K562 (cell line): ENCODE data around the gene FXYD3. TPM values are rescaled to one million over a fixed set of nuclear protein-coding genes. Genes with fewer than 3 reads are reported as not detected.
A peak's percentile ranks its signal among the peaks of the same experiment; 100 is the strongest.

Source experiments
- ATAC-seq: fragments of 200-7000 bp; cut with Tn5 transposase; 3 replicates; pipeline ENCODE4 v1.9.1; 2020; ENCODE audit warnings: moderate library complexity
- BruUV-seq: library from RNA; stranded (reverse); fragments of 400-500 nt; replicated peaks from 2 replicates; lab custom pipeline; 2021; lab: Mats Ljungman, UMichigan
- CTCF ChIA-PET: fragments of 300-600 bp; formaldehyde crosslinking; extraction: SDS; loops from one replicate; lab custom pipeline; 2021; ENCODE audit warnings: low intra/inter-chr PET ratio; lab: Yijun Ruan, JAX
- POLR2A ChIA-PET: fragments of 300-600, 350-650 bp; sonication (Branson Sonifier 250); formaldehyde crosslinking; extraction: SDS; loops from one replicate; lab custom pipeline; 2021; ENCODE audit warnings: antibody characterized with exemption, inconsistent platforms; lab: Yijun Ruan, JAX
- DNase-seq, 4 experiments: peaks; one replicate each; pipeline versions ENCODE4 v3.0.0 to v3.0.0-alpha.2; 2011 to 2018; ENCODE audit warnings: low spot score in 3 of 4, mixed read lengths in 3 of 4; ENCODE audit errors: extremely low read depth in 1 of 4
- FAIRE-seq: peaks from 2 replicates; lab custom pipeline; 2011; peaks lifted over from hg19 to GRCh38; lab: Jason Lieb, UNC
- H2AFZ ChIP-seq: 2 replicates; pipeline ENCODE4 v1.6.0; 2011; ENCODE audit warnings: low read depth, low read length, control low read depth, inconsistent platforms
- H3K27ac ChIP-seq: fragments of 200-600 bp; 3 replicates; pipeline ENCODE4 v1.8.0; 2011; ENCODE audit warnings: low read depth, mild to moderate bottlenecking, control low read depth, inconsistent platforms, low read length, moderate library complexity, mixed read lengths; ENCODE audit errors: extremely low read depth
- H3K27me3 ChIP-seq, 2 experiments: fragments of 300-600 bp in 1 of 2; 2 replicates in 1 of 2; 3 replicates in 1 of 2; pipeline versions ENCODE4 v1.6.0 to v1.8.0; 2011; ENCODE audit warnings: inconsistent platforms in 2 of 2, low read length in 2 of 2, mild to moderate bottlenecking in 1 of 2, mixed read lengths in 1 of 2, moderate library complexity in 1 of 2; ENCODE audit not compliant: control insufficient read depth in 2 of 2, insufficient read depth in 2 of 2
- H3K36me3 ChIP-seq: fragments of 300-600 bp; 3 replicates; pipeline ENCODE4 v1.8.0; 2011; ENCODE audit warnings: mild to moderate bottlenecking, low read length, inconsistent platforms; ENCODE audit not compliant: control insufficient read depth, insufficient read depth
- H3K4me1 ChIP-seq, 2 experiments: fragments of 200-600 bp in 1 of 2; replicated peaks in 1 of 2; 2 replicates in 1 of 2; 3 replicates in 1 of 2; pipeline versions ENCODE4 v1.5.1 to v1.8.0; 2011; ENCODE audit warnings: inconsistent platforms in 2 of 2, low read length in 2 of 2, mild to moderate bottlenecking in 1 of 2, mixed read lengths in 1 of 2, moderate library complexity in 1 of 2; ENCODE audit not compliant: control insufficient read depth in 2 of 2, insufficient read depth in 2 of 2
- H3K4me2 ChIP-seq: 2 replicates; pipeline ENCODE4 v1.6.1; 2011; ENCODE audit warnings: low read length, control low read depth, inconsistent platforms, mixed read lengths; ENCODE audit not compliant: insufficient read depth
- H3K4me3 ChIP-seq: fragments of 200-600 bp; sonication (generic), shearing (Covaris generic); 2 replicates; pipeline ENCODE4 v1.5.1; 2016; ENCODE audit warnings: control low read depth, inconsistent platforms
- H3K79me2 ChIP-seq: fragments of 200-600 bp; 3 replicates; pipeline ENCODE4 v1.8.0; 2011; ENCODE audit warnings: low read length, inconsistent platforms; ENCODE audit not compliant: control insufficient read depth, insufficient read depth
- H3K9ac ChIP-seq, 2 experiments: 2 replicates each; pipeline versions ENCODE4 v1.6.0 to v1.6.1; 2011; ENCODE audit warnings: low read depth in 2 of 2, low read length in 2 of 2, control low read depth in 1 of 2, inconsistent platforms in 1 of 2, mild to moderate bottlenecking in 1 of 2, mixed read lengths in 1 of 2; ENCODE audit not compliant: insufficient read depth in 1 of 2
- H3K9me1 ChIP-seq: one replicate; pipeline ENCODE4 v1.6.0; 2011; ENCODE audit warnings: inconsistent platforms, mild to moderate bottlenecking, low read length, moderate library complexity; ENCODE audit not compliant: control insufficient read depth, insufficient read depth
- H3K9me3 ChIP-seq: replicated peaks from 2 replicates; pipeline ENCODE4 v1.5.1; 2011; ENCODE audit warnings: low read depth, low read length, inconsistent platforms; ENCODE audit not compliant: control insufficient read depth, insufficient read depth
- H4K20me1 ChIP-seq: replicated peaks from 2 replicates; pipeline ENCODE4 v1.6.1; 2011; ENCODE audit warnings: low read length, inconsistent platforms, mixed read lengths; ENCODE audit not compliant: control insufficient read depth, insufficient read depth
- EP400 ChIP-seq: fragments of 450-650 bp; IDR thresholded peaks from 2 replicates; pipeline ENCODE4 v1.6.1; 2017; ENCODE audit warnings: antibody characterized with exemption, mild to moderate bottlenecking, moderate library complexity
- RUNX1 ChIP-seq: sonication (generic); IDR thresholded peaks from 2 replicates; pipeline ENCODE4 v1.6.1; 2016; ENCODE audit warnings: antibody characterized with exemption, low read depth
- STAG1 ChIP-seq: sonication (generic); formaldehyde crosslinking; IDR thresholded peaks from 2 replicates; pipeline ENCODE4 v1.5.0; 2020; ENCODE audit warnings: missing genetic modification reagents, borderline replicate concordance
- ZNF12 ChIP-seq: sonication (generic); formaldehyde crosslinking; IDR thresholded peaks from 2 replicates; pipeline ENCODE4 v1.4.0; 2020; ENCODE audit warnings: mild to moderate bottlenecking, missing genetic modification reagents
- WGBS: fragments of 100-300 bp; shearing (Covaris generic); methylation state at CpG from one replicate; pipeline ENCODE4 v1.1.6; 2016; ENCODE audit warnings: low coverage, mixed read lengths; ENCODE audit not compliant: insufficient coverage; ENCODE audit errors: missing lambda C conversion rate; 5-methylcytosine and 5-hydroxymethylcytosine counted together
- in situ Hi-C: fragments of 300-500 bp; cut with MboI; formaldehyde crosslinking; loops from 4 replicates; pipeline ENCODE4 v1.15.0; 2018; ENCODE audit warnings: inconsistent platforms, mixed read lengths
- intact Hi-C: fragments of 100-400 bp; cut with micrococcal nuclease; formaldehyde crosslinking; loops from 2 replicates; pipeline ENCODE4 v1.14.2; 2022
- polyA plus RNA-seq, 8 experiments: library from polyadenylated mRNA; depleted of rRNA in 4 of 8; stranded (reverse) in 5 of 8; unstranded in 3 of 8; fragments of >200 nt; fragmentation: Nextera tagmentation in 2 of 8; fragmentation: Illumina TruSeq in 1 of 8; extraction: Ambion mirVana in 2 of 8; extraction: Trizol in 1 of 8; gene quantifications; 2 replicates each; pipeline versions ENCODE4 v1.2.1 to v1.2.3, GENCODE V29; 2011 to 2014; ENCODE audit warnings: inconsistent platforms in 1 of 8, missing spikeins in 1 of 8
- total RNA-seq, 7 experiments: library from RNA; depleted of rRNA in 6 of 7; stranded (reverse); fragments of >200 nt in 6 of 7; fragmentation: Illumina TruSeq in 2 of 7; extraction: Trizol in 2 of 7; gene quantifications; 2 replicates each; pipeline versions ENCODE4 v1.2.1 to v1.2.3, GENCODE V29; 2011 to 2021; ENCODE audit warnings: low replicate concordance in 1 of 7
- TF ChIP-seq, protein P1 (sequence below), 2 experiments: fragments of 450-650 bp in 1 of 2; sonication (generic) in 1 of 2; formaldehyde crosslinking; conservative IDR thresholded peaks; 2 replicates each; pipeline versions ENCODE4 v1.4.0 to v1.8.1; 2020 to 2022; ENCODE audit warnings: mild to moderate bottlenecking in 1 of 2, missing genetic modification reagents in 1 of 2
- TF ChIP-seq, protein P2 (sequence below): sonication (generic); formaldehyde crosslinking; IDR thresholded peaks from 2 replicates; pipeline ENCODE4 v1.9.0; 2022; ENCODE audit warnings: mild to moderate bottlenecking, missing genetic modification reagents
- TF ChIP-seq, protein P3 (sequence below): fragments of 450-650 bp; IDR thresholded peaks from 2 replicates; pipeline ENCODE4 v1.6.1; 2018; ENCODE audit not compliant: partially characterized antibody
- TF ChIP-seq, protein P4 (sequence below): sonication (generic); formaldehyde crosslinking; IDR thresholded peaks from 2 replicates; pipeline ENCODE4 v1.5.0; 2020; ENCODE audit warnings: missing genetic modification reagents

Gene FXYD3
- total and polyA plus RNA-seq, 9 of the 15 experiments (the other 6 are each of a cell fraction or from before 2014, with no cell fraction given), result 0.24 TPM; not detected in 8

DNA sequence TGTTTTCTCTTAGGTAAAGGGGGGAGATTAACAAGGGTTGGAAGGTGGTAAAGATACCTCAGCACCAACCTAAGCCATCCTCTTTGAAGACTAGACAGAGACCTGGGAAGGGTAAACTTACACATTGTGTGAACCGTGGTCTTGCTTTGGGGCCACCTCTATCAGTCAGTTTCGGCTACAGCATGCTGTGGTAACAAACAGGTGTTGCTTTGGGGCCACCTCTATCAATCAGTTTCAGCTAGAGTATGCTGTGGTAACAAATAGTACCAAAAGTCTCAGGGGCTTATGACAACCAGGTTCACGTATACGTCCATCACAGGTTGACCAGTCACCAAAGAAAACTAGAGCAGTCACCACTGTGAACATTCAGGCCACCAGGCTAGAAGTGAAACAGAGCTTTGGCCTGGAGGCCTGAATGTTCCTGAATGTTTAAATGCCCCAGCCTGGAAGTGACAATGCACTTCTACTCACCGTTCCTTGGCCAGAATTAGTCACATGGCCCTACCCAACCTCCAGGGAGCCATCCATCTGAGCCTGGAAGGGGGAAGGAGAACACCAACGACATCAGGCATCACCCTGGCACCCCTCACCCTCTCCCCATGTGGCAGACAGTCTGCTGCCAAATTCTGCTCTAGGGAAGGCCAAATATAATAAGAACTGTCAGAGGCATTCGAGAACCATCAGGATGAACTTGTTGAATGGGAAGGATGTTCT, 31.3 kb downstream of the FXYD3 start:
- ChIA-PET CTCF (no interaction called here), POLR2A (no interaction called here)
- BruUV-seq, result no TSS peak

More for the DNA sequence above, 31.3 kb downstream of the FXYD3 start:
- H3K9me1 ChIP-seq, result no peaks in the 10 kb centered on the region
- 66% methylated on average over 6 of the region's 7 CpGs for WGBS
- H3K4me2 ChIP-seq, result no peak overlapping the region
- TF ChIP-seq STAG1 (CRISPR knock-in tag) (no peak), ZNF12 (CRISPR knock-in tag) (peak; percentile 98), RUNX1 (no peak), EP400 (no peak)
- TF ChIP-seq, protein P1, sequence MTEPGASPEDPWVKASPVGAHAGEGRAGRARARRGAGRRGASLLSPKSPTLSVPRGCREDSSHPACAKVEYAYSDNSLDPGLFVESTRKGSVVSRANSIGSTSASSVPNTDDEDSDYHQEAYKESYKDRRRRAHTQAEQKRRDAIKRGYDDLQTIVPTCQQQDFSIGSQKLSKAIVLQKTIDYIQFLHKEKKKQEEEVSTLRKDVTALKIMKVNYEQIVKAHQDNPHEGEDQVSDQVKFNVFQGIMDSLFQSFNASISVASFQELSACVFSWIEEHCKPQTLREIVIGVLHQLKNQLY (CRISPR knock-in tag; conservative IDR thresholded peaks at IDR 0.05), result no peak
- TF ChIP-seq, protein P2, sequence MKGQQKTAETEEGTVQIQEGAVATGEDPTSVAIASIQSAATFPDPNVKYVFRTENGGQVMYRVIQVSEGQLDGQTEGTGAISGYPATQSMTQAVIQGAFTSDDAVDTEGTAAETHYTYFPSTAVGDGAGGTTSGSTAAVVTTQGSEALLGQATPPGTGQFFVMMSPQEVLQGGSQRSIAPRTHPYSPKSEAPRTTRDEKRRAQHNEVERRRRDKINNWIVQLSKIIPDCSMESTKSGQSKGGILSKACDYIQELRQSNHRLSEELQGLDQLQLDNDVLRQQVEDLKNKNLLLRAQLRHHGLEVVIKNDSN, result peak; percentile 46; the same call in 1 of the 2 replicates
- TF ChIP-seq, protein P3, sequence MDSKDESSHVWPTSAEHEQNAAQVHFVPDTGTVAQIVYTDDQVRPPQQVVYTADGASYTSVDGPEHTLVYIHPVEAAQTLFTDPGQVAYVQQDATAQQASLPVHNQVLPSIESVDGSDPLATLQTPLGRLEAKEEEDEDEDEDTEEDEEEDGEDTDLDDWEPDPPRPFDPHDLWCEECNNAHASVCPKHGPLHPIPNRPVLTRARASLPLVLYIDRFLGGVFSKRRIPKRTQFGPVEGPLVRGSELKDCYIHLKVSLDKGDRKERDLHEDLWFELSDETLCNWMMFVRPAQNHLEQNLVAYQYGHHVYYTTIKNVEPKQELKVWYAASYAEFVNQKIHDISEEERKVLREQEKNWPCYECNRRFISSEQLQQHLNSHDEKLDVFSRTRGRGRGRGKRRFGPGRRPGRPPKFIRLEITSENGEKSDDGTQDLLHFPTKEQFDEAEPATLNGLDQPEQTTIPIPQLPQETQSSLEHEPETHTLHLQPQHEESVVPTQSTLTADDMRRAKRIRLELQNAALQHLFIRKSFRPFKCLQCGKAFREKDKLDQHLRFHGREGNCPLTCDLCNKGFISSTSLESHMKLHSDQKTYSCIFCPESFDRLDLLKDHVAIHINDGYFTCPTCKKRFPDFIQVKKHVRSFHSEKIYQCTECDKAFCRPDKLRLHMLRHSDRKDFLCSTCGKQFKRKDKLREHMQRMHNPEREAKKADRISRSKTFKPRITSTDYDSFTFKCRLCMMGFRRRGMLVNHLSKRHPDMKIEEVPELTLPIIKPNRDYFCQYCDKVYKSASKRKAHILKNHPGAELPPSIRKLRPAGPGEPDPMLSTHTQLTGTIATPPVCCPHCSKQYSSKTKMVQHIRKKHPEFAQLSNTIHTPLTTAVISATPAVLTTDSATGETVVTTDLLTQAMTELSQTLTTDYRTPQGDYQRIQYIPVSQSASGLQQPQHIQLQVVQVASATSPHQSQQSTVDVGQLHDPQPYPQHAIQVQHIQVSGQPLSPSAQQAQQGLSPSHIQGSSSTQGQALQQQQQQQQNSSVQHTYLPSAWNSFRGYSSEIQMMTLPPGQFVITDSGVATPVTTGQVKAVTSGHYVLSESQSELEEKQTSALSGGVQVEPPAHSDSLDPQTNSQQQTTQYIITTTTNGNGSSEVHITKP, result peak; percentile 57
- TF ChIP-seq, protein P4, sequence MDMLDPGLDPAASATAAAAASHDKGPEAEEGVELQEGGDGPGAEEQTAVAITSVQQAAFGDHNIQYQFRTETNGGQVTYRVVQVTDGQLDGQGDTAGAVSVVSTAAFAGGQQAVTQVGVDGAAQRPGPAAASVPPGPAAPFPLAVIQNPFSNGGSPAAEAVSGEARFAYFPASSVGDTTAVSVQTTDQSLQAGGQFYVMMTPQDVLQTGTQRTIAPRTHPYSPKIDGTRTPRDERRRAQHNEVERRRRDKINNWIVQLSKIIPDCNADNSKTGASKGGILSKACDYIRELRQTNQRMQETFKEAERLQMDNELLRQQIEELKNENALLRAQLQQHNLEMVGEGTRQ (CRISPR knock-in tag), result peak; percentile 31
- FAIRE-seq (peak; percentile 26), ATAC-seq (no peak), DNase-seq (no peak)
- intact Hi-C loops, result no loop called here
- H3K79me2 ChIP-seq, result peaks cover 2% of the 10 kb centered on the region; the same call in 1 of the 3 replicates
- H3K36me3 ChIP-seq, result peaks cover 8% of the 10 kb centered on the region; the same call in 2 of the 3 replicates
- no peak overlapping the region for H3K4me3 ChIP-seq
- peaks cover 8 to 28% of the 10 kb centered on the region in 2 experiments for H3K4me1 ChIP-seq
- H3K27me3 ChIP-seq, result no peaks in the 10 kb centered on the region
- peaks cover 12% of the 10 kb centered on the region for H4K20me1 ChIP-seq
- in situ Hi-C loops, result no loop called here
- no peak overlapping the region for H3K27ac ChIP-seq
- no peak overlapping the region for H2AFZ ChIP-seq
- peak overlapping the region in 1 of 2 experiments; percentile 49; a peak in 1 of 4 replicates for H3K9ac ChIP-seq
- no peaks in the 10 kb centered on the region for H3K9me3 ChIP-seq
